HG02610 (cell line): ENCODE measurements around the gene SLC2A6.
"Not testable (repeated sequence)": the region's sequence is repeated elsewhere in the genome, so short reads cannot be mapped to it uniquely, and the experiment has no call there.

ENCODE experiments used
- ATAC-seq: cut with Tn5 transposase; IDR thresholded peaks from one replicate; pipeline ENCODE4 v1.9.1; 2021; ENCODE audit warnings: mild to moderate bottlenecking, moderate library complexity; ENCODE audit not compliant: unreplicated experiment

Gene SLC2A6

GRCh38 chr9:133463864-133464615 lies 14.9 kb downstream of the SLC2A6 start:
- no peak for ATAC-seq

- ATAC-seq, result no peak
Measured at GRCh38 chr9:133463234-133463863, 15.6 kb downstream of the SLC2A6 start.

GRCh38 chr9:133461975-133462374 lies 16.9 kb downstream of the SLC2A6 start:
- ATAC-seq, result no peak

GRCh38 chr9:133460405-133461175 lies 18.3 kb downstream of the SLC2A6 start:
- ATAC-seq, result peak; percentile 22

- ATAC-seq, result peak; percentile 67
Measured at GRCh38 chr9:133459476-133460404, 19.2 kb downstream of the SLC2A6 start, which contains the start of gene CACFD1. CACFD1 (plus strand) TSS chr9:133459978; CDS start chr9:133460067, 89 bp downstream.

- ATAC-seq, result no peak
Measured at GRCh38 chr9:133458643-133459312, 20.1 kb downstream of the SLC2A6 start.

GRCh38 chr9:133457748-133458147 lies 21.2 kb downstream of the SLC2A6 start:
- no peak for ATAC-seq

- no peak for ATAC-seq
Measured at GRCh38 chr9:133457233-133457632, 21.7 kb downstream of the SLC2A6 start.

- ATAC-seq, result no peak
Measured at GRCh38 chr9:133456409-133456808, 22.5 kb downstream of the SLC2A6 start.

GRCh38 chr9:133455936-133456335 lies 23.0 kb downstream of the SLC2A6 start:
- ATAC-seq, result no peak

- no peak for ATAC-seq
Measured at GRCh38 chr9:133454943-133455673, 23.8 kb downstream of the SLC2A6 start.

- no peak for ATAC-seq
Measured at GRCh38 chr9:133454325-133454724, 24.6 kb downstream of the SLC2A6 start.

- no peak for ATAC-seq
Measured at GRCh38 chr9:133453651-133454050, 25.2 kb downstream of the SLC2A6 start.

GRCh38 chr9:133452562-133452961 lies 26.3 kb downstream of the SLC2A6 start:
- ATAC-seq, result no peak

GRCh38 chr9:133451865-133452264 lies 27.0 kb downstream of the SLC2A6 start:
- not testable (repeated sequence) for ATAC-seq

GRCh38 chr9:133449760-133450159 lies 29.1 kb downstream of the SLC2A6 start:
- no peak for ATAC-seq

- no peak for ATAC-seq
Measured at GRCh38 chr9:133448487-133448972, 30.4 kb downstream of the SLC2A6 start.

- no peak for ATAC-seq
Measured at GRCh38 chr9:133445293-133445969, 33.5 kb downstream of the SLC2A6 start.

GRCh38 chr9:133443982-133444381 lies 34.9 kb downstream of the SLC2A6 start:
- no peak for ATAC-seq
